ENCODE results near the gene AGPAT1. TPM values are rescaled to one million over a fixed set of nuclear protein-coding genes. Genes with fewer than 3 reads are reported as not detected.
A peak's percentile ranks its signal among the peaks of the same experiment; 100 is the strongest.

The AGPAT1 gene
- total RNA-seq, 1 experiment from 2014 or later, result 108 TPM

GRCh38 chr6:32129297-32130088 is 46.4 kb downstream of the AGPAT1 start:
- no peaks in the 10 kb centered on the region for H3K9me3 ChIP-seq (ENCODE audit: low read depth, low read length, poor library complexity, severe bottlenecking)
- H3K27me3 ChIP-seq (replicated peaks; ENCODE audit: insufficient read depth, low read depth, low read length, poor library complexity), result no peaks in the 10 kb centered on the region
- H3K4me1 ChIP-seq (ENCODE audit: insufficient read depth, low read length, poor library complexity, severe bottlenecking), result peaks cover 21% of the 10 kb centered on the region
- ChIA-PET POLR2A (ENCODE audit: low non-redundant PET) (interaction anchor here (0.8 kb wide), 1 partner anchor 66 kb away, joined by 3 read pairs; no protein-coding TSS in a partner anchor), CTCF (interaction anchor here (0.5 kb wide), 1 partner anchor 171 kb away, joined by 3 read pairs; the partner anchor contains the start of genes NELFE and SKIC2)
- BruUV-seq (replicated peaks), result TSS peak; percentile 23
- intact Hi-C loops (cut with micrococcal nuclease; ENCODE audit: unreplicated experiment), result loop anchor here (2.0 kb wide), 1 partner anchor 65 kb away; no protein-coding TSS in a partner anchor
- DNase-seq (ENCODE audit: low spot score), result no peak
- H3K4me3 ChIP-seq (ENCODE audit: low read depth, low read length, poor library complexity, severe bottlenecking), result peak overlapping the region; percentile 89
- H3K36me3 ChIP-seq (ENCODE audit: insufficient read depth, low read length, poor library complexity, severe bottlenecking), result peaks cover 9% of the 10 kb centered on the region
- peak overlapping the region; percentile 87 for H3K27ac ChIP-seq (ENCODE audit: low read depth, low read length, poor library complexity, severe bottlenecking)
- no peak for TF ChIP-seq EZH2 (IDR thresholded peaks at IDR 0.05; ENCODE audit: borderline replicate concordance, low read depth, low read length, poor library complexity, severe bottlenecking)
- TF ChIP-seq CTCF (conservative IDR thresholded peaks at IDR 0.05; ENCODE audit: low read depth, low read length), result no peak

DNA sequence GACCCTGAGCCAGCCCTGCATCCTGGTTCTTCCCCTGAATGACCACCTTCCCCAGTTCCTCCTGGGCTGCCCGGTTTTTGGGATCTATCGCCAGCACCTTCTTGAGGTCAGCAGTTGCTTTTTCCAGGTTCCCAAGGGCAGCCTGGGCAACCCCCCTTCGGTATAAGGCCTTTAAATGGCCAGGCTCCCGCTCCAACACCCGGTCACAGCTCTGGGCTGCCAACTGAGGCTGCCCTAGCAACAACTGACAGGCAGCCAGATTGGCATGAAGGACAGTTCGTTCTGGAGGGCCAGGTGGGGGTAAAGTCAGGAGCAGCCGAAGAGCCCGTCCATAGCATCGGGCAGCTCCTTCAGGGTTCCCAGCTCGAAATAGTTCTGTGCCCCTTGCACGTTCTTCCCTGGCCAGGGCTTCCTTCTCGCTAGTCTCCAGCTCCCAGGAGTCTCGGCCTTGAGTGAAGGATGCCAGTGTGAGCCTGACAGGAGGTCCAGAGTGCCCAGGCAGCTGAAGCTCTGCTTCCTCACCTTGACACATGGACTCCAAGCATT is 47.1 kb downstream of the AGPAT1 start:
- Histone ChIP-seq H3K36me3 (ENCODE audit: insufficient read depth, low read length, poor library complexity, severe bottlenecking) (peaks cover 9% of the 10 kb centered on the region), H3K4me1 (ENCODE audit: insufficient read depth, low read length, poor library complexity, severe bottlenecking) (peaks cover 21% of the 10 kb centered on the region), H3K27me3 (replicated peaks; ENCODE audit: insufficient read depth, low read depth, low read length, poor library complexity) (no peaks in the 10 kb centered on the region), H3K4me3 (ENCODE audit: low read depth, low read length, poor library complexity, severe bottlenecking) (peak overlapping the region; percentile 89), H3K27ac (ENCODE audit: low read depth, low read length, poor library complexity, severe bottlenecking) (peak overlapping the region; percentile 97), H3K9me3 (ENCODE audit: low read depth, low read length, poor library complexity, severe bottlenecking) (no peaks in the 10 kb centered on the region)
- no TSS peak for BruUV-seq (replicated peaks)
- no peak for DNase-seq (ENCODE audit: low spot score)
- CTCF ChIA-PET, result interaction anchor here (0.5 to 1.2 kb wide), 2 partner anchors 62 to 170 kb away, joined by 3 read pairs; partner anchors contain the start of genes NELFE, PBX2 and SKIC2
- no peak for TF ChIP-seq EZH2 (IDR thresholded peaks at IDR 0.05; ENCODE audit: borderline replicate concordance, low read depth, low read length, poor library complexity, severe bottlenecking)
- POLR2A ChIA-PET (ENCODE audit: low non-redundant PET), result interaction anchor here (0.8 kb wide), 1 partner anchor 67 kb away, joined by 3 read pairs; no protein-coding TSS in a partner anchor
- intact Hi-C loops (cut with micrococcal nuclease; ENCODE audit: unreplicated experiment), result loop anchor here (2.0 kb wide), 1 partner anchor 66 kb away; no protein-coding TSS in a partner anchor

GRCh38 chr6:32127717-32128592 is 47.9 kb downstream of the AGPAT1 start, which contains the start of gene ATF6B:
ATF6B (minus strand) TSS chr6:32128246; CDS start chr6:32128207, 39 bp downstream.
- no peaks in the 10 kb centered on the region for H3K9me3 ChIP-seq (ENCODE audit: low read depth, low read length, poor library complexity, severe bottlenecking)
- CTCF ChIA-PET, result interaction anchor here (1.2 kb wide), 1 partner anchor 62 kb away, joined by 3 read pairs; the partner anchor contains the start of gene PBX2
- peaks cover 21% of the 10 kb centered on the region for H3K4me1 ChIP-seq (ENCODE audit: insufficient read depth, low read length, poor library complexity, severe bottlenecking)
- intact Hi-C loops (cut with micrococcal nuclease; ENCODE audit: unreplicated experiment), result loop anchor here (2.0 kb wide), 1 partner anchor 67 kb away; no protein-coding TSS in a partner anchor
- H3K4me3 ChIP-seq (ENCODE audit: low read depth, low read length, poor library complexity, severe bottlenecking), result peak within 1 kb of the TSS; percentile 89
- no TSS peak for BruUV-seq (replicated peaks)
- DNase-seq (ENCODE audit: low spot score), result peak; percentile 100
- POLR2A ChIA-PET (ENCODE audit: low non-redundant PET), result no interaction called here
- no peak for TF ChIP-seq CTCF (conservative IDR thresholded peaks at IDR 0.05; ENCODE audit: low read depth, low read length)
- H3K36me3 ChIP-seq (ENCODE audit: insufficient read depth, low read length, poor library complexity, severe bottlenecking), result peaks cover 14% of the 10 kb centered on the region
- no peaks in the 10 kb centered on the region for H3K27me3 ChIP-seq (replicated peaks; ENCODE audit: insufficient read depth, low read depth, low read length, poor library complexity)
- H3K27ac ChIP-seq (ENCODE audit: low read depth, low read length, poor library complexity, severe bottlenecking), result peak within 1 kb of the TSS; percentile 97
